ENCODE measurements around the gene DGCR6L.

DNA sequence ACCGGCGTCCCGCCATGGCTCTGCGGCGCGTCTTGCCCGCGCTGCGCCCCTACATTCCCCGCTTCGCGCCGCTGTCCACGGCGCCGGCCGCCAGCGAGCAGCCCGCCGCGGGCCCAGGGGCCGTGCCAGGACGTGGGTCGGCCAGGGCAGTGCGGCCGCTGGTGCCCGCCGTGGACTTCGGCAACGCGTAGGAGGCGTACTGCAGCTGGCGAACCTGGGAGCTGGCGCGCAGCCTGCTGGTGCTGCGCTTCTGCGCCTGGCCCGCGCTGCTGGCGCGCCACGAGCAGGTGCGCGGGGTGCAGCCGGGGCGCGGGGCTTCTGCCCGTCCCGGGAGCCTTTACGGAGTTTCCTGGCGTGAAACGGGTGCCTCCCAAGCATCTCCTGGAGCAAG lies 20.1 kb downstream of the DGCR6L start:
- TF ChIP-seq ZNF121 (CRISPR knock-in tag; IDR thresholded peaks at IDR 0.05) (no peak), GRHL2 (CRISPR knock-in tag; IDR thresholded peaks at IDR 0.05; ENCODE audit: insufficient replicate concordance, severe bottlenecking) (no peak), FOXJ3 (CRISPR knock-in tag; IDR thresholded peaks at IDR 0.05; ENCODE audit: borderline replicate concordance) (no peak), FOXP1 (CRISPR knock-in tag; IDR thresholded peaks at IDR 0.05; ENCODE audit: borderline replicate concordance) (0 out of 2 replicates have a peak, but pooled peaks have one; percentile 57), CTCF (IDR thresholded peaks at IDR 0.05) (no peak), ZNF232 (CRISPR knock-in tag; IDR thresholded peaks at IDR 0.05) (no peak), TEAD4 (CRISPR knock-in tag; IDR thresholded peaks at IDR 0.05) (no peak), TEAD1 (CRISPR knock-in tag; IDR thresholded peaks at IDR 0.05) (0 out of 2 replicates have a peak, but pooled peaks have one; percentile 34), HMGXB4 (CRISPR knock-in tag; IDR thresholded peaks at IDR 0.05) (0 out of 2 replicates have a peak, but pooled peaks have one; percentile 35)

All from WTC11 (cell line).